Smooth muscle cell (in vitro differentiated cells): ENCODE measurements around the gene SLC24A4. TPM values are rescaled to one million over a fixed set of nuclear protein-coding genes. Genes with fewer than 3 reads are reported as not detected.

Experiments
- DNase-seq: peaks from one replicate; lab custom pipeline; 2025; ENCODE audit not compliant: unreplicated experiment; lab: John Stamatoyannopoulos, UW
- H2AFZ ChIP-seq: fragments of 200-600 bp; sonication (generic); 2 replicates; pipeline ENCODE4 v1.6.0; 2016; ENCODE audit warnings: antibody characterized with exemption, low read depth, mild to moderate bottlenecking
- H3F3A ChIP-seq: fragments of 200-600 bp; sonication (generic); 2 replicates; pipeline ENCODE4 v1.6.0; 2017; ENCODE audit warnings: antibody characterized with exemption, low read depth
- H3K27ac ChIP-seq: fragments of 200-600 bp; sonication (generic); 2 replicates; pipeline ENCODE4 v1.5.1; 2016; ENCODE audit warnings: low read depth, mild to moderate bottlenecking
- H3K27me3 ChIP-seq: fragments of 200-600 bp; sonication (generic); 2 replicates; pipeline ENCODE4 v1.6.1; 2016; ENCODE audit warnings: low read depth, mild to moderate bottlenecking
- H3K36me3 ChIP-seq: fragments of 200-600 bp; sonication (generic); 2 replicates; pipeline ENCODE4 v1.5.1; 2016; ENCODE audit warnings: low read depth
- H3K4me1 ChIP-seq: fragments of 200-600 bp; sonication (generic); 2 replicates; pipeline ENCODE4 v1.5.1; 2016; ENCODE audit warnings: low read depth
- H3K4me2 ChIP-seq: fragments of 200-600 bp; sonication (generic); 2 replicates; pipeline ENCODE4 v1.6.0; 2016; ENCODE audit warnings: mild to moderate bottlenecking
- H3K4me3 ChIP-seq: fragments of 200-600 bp; sonication (generic); 2 replicates; pipeline ENCODE4 v1.5.1; 2016; ENCODE audit warnings: mild to moderate bottlenecking
- H3K79me2 ChIP-seq: fragments of 200-600 bp; sonication (generic); 2 replicates; pipeline ENCODE4 v1.6.0; 2016; ENCODE audit warnings: low read depth, mild to moderate bottlenecking
- H3K9ac ChIP-seq: fragments of 200-600 bp; sonication (generic); 2 replicates; pipeline ENCODE4 v1.6.0; 2016; ENCODE audit warnings: low read depth
- H3K9me3 ChIP-seq: fragments of 200-600 bp; sonication (generic); replicated peaks from 2 replicates; pipeline ENCODE4 v1.5.1; 2016; ENCODE audit warnings: low read depth
- H4K20me1 ChIP-seq: fragments of 200-600 bp; sonication (generic); 2 replicates; pipeline ENCODE4 v1.6.0; 2016; ENCODE audit warnings: low read depth
- CTCF ChIP-seq: fragments of 200-600 bp; sonication (generic); IDR thresholded peaks from 2 replicates; pipeline ENCODE4 v1.5.1; 2017; ENCODE audit warnings: borderline replicate concordance, mild to moderate bottlenecking, antibody characterized with exemption; ENCODE audit not compliant: insufficient read depth, poor library complexity, severe bottlenecking
- WGBS: methylation state at CpG from one replicate; pipeline ENCODE4 v1.1.7; 2016; ENCODE audit warnings: low lambda C conversion rate; 5-methylcytosine and 5-hydroxymethylcytosine counted together
- polyA plus RNA-seq: library from polyadenylated mRNA; unstranded; fragments of >200 nt; fragmentation: Nextera tagmentation; extraction: Ambion mirVana; gene quantifications from 2 replicates; pipeline ENCODE4 v1.2.1, GENCODE V29; 2016
- total RNA-seq: library from RNA; depleted of rRNA; stranded (reverse); fragments of >200 nt; gene quantifications from 2 replicates; pipeline ENCODE4 v1.2.3, GENCODE V29; 2014

The SLC24A4 gene
- total and polyA plus RNA-seq, 2 experiments from 2014 or later = 0.58 TPM; not detected in 1

GRCh38 chr14:92516344-92516965, 193.5 kb downstream of the SLC24A4 start:
- no peak overlapping the region for H3K9ac ChIP-seq
- H3K27me3 ChIP-seq = peaks cover 4% of the 10 kb centered on the region
- no peak overlapping the region for H3K27ac ChIP-seq
- H3K4me1 ChIP-seq = no peaks in the 10 kb centered on the region
- no peak for DNase-seq
- H3K4me2 ChIP-seq = no peak overlapping the region
- no peak overlapping the region for H3K4me3 ChIP-seq
- H3K9me3 ChIP-seq = no peaks in the 10 kb centered on the region
- no peaks in the 10 kb centered on the region for H4K20me1 ChIP-seq
- H3K79me2 ChIP-seq = no peaks in the 10 kb centered on the region
- TF ChIP-seq CTCF = no peak
- H3K36me3 ChIP-seq = no peaks in the 10 kb centered on the region
- no peaks in the 10 kb centered on the region for H3F3A ChIP-seq
- WGBS = 93% methylated on average over 4 of the region's 4 CpGs
- H2AFZ ChIP-seq = no peak overlapping the region

- no peaks in the 10 kb centered on the region for H3K36me3 ChIP-seq
- H3F3A ChIP-seq = no peaks in the 10 kb centered on the region
- WGBS = 93% methylated on average over 5 of the region's 5 CpGs
- no peaks in the 10 kb centered on the region for H3K79me2 ChIP-seq
- H3K4me2 ChIP-seq = no peak overlapping the region
- H3K4me1 ChIP-seq = no peaks in the 10 kb centered on the region
- H2AFZ ChIP-seq = no peak overlapping the region
- no peak overlapping the region for H3K27ac ChIP-seq
- H3K27me3 ChIP-seq = peaks cover 4% of the 10 kb centered on the region
- no peaks in the 10 kb centered on the region for H3K9me3 ChIP-seq
- TF ChIP-seq CTCF = no peak
- H3K9ac ChIP-seq = no peak overlapping the region
- no peak for DNase-seq
- no peaks in the 10 kb centered on the region for H4K20me1 ChIP-seq
- H3K4me3 ChIP-seq = no peak overlapping the region
Observed at GRCh38 chr14:92516966-92517506, 194.1 kb downstream of the SLC24A4 start.

GRCh38 chr14:92517761-92518160, 194.8 kb downstream of the SLC24A4 start:
- Histone ChIP-seq H3K79me2 (no peaks in the 10 kb centered on the region), H3K36me3 (no peaks in the 10 kb centered on the region)
- WGBS = 90% methylated on average over 2 of the region's 2 CpGs

More at GRCh38 chr14:92517761-92518160, 194.8 kb downstream of the SLC24A4 start:
- Histone ChIP-seq H3F3A (no peaks in the 10 kb centered on the region), H3K4me2 (no peak overlapping the region), H4K20me1 (no peaks in the 10 kb centered on the region), H3K4me1 (no peaks in the 10 kb centered on the region), H2AFZ (no peak overlapping the region), H3K9me3 (no peaks in the 10 kb centered on the region), H3K4me3 (no peak overlapping the region), H3K9ac (no peak overlapping the region), H3K27me3 (peaks cover 4% of the 10 kb centered on the region), H3K27ac (no peak overlapping the region)
- no peak for DNase-seq
- TF ChIP-seq CTCF = no peak
